ENCODE results near the gene ATP8B2.

GRCh38 chr1:154304664-154305337 lies 20.5 kb upstream of the ATP8B2 start:
- TF ChIP-seq CTCF (IDR thresholded peaks at IDR 0.05) (no peak), POLR2A (IDR thresholded peaks at IDR 0.05) (no peak)

All from thyroid gland (tissue), 4 donors.